RPMI7951 (cell line): ENCODE results near the gene CCDC24. TPM values are rescaled to one million over a fixed set of nuclear protein-coding genes. Genes with fewer than 3 reads are reported as not detected.

Experiments
- DNase-seq: peaks from one replicate; pipeline ENCODE4 v3.0.0-alpha.2; 2012; ENCODE audit warnings: low read depth
- total RNA-seq: library from RNA; depleted of rRNA; stranded (reverse); fragments of >200 nt; shearing (Covaris generic); gene quantifications from 2 replicates; pipeline ENCODE4 v1.2.3, GENCODE V29; 2014; rRNA removed

CCDC24 gene
- total RNA-seq, 1 experiment from 2014 or later, result 5.5 TPM

DNA sequence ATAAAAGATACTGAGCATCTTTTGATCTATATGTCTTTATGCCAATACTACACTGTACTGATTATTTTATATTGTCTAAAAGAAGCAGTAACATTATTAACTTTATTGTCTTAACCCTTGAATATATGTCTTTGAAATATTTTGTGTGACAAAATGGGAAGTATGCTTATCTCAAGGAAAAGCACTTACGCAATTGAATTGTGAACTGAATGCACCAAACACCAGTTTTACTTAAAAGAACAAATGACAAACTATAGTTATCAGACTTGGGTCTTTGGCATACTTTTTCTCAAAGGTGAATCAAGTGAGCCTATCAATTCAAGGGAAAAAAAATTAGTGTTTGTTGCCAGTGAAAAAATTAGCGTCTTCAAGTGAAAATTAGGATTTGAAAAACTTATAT, 49.0 kb downstream of the CCDC24 start:
- no peak for DNase-seq

- DNase-seq, result no peak
Measured at GRCh38 chr1:44040846-44041245, 49.4 kb downstream of the CCDC24 start.

- DNase-seq, result no peak
Measured at GRCh38 chr1:44043176-44044070, 52.0 kb downstream of the CCDC24 start.

DNA sequence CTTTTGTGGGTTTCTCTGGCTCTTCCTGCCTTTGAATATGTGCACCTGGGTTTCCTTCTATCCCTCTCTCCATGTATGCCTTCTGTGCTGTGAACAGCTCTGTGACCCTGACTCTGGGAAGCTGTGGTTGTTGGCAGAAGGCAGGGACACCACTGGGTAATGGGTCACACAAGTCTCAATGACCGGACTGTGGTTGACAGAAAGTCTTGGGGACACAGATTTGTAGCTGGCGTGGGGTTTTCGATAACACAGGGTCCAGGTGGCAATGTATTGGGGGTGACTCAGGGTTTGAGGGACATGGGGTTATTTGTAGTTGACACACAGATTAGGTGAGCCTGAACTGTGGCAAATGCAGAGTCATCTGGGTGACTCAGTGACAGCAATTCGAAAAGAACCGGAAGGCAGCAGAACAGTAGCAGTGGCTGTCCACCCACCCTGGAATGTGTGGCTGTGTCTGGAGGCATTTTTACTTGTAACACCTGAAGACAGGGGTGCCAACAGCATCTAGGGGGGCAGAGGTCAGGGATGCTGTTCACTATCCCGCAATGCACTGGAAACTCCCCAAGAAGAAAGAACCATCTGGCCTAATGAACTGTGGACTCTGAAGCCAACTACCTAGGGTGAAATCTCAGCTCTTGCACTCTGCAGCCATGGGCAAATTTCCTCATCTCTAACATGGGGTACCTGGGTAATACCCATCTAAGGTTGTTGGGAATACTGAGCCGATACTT, 52.8 kb downstream of the CCDC24 start:
- peak; percentile 60 for DNase-seq

GRCh38 chr1:44045064-44045463, 53.7 kb downstream of the CCDC24 start:
- no peak for DNase-seq

Other genes with a start within 250 kb of the CCDC24 start
- 9.1 and 10.7 TPM in 2 replicates for gene ARTN, start 57.8 kb upstream of the CCDC24 start, total RNA-seq
- gene IPO13, start 44.6 kb upstream of the CCDC24 start, total RNA-seq, result 23.2 and 25.8 TPM in 2 replicates
- gene DPH2, start 21.6 kb upstream of the CCDC24 start, total RNA-seq, result 25.5 and 27.6 TPM in 2 replicates
- 221 and 293 TPM in 2 replicates for gene ATP6V0B, start 16.6 kb upstream of the CCDC24 start, total RNA-seq
- gene B4GALT2, start 12.4 kb upstream of the CCDC24 start, total RNA-seq, result 69.8 and 78.1 TPM in 2 replicates
- 8.2 and 8.9 TPM in 2 replicates for gene SLC6A9, start 39.9 kb downstream of the CCDC24 start, total RNA-seq
- gene KLF17, start 127.2 kb downstream of the CCDC24 start, total RNA-seq, result 0.68 and 1.2 TPM in 2 replicates
- gene KLF18, start 150.0 kb downstream of the CCDC24 start, total RNA-seq, result not detected in 2 replicates
- 8.8 and 9.7 TPM in 2 replicates for gene DMAP1, start 221.9 kb downstream of the CCDC24 start, total RNA-seq